Loucy (cell line): ENCODE measurements around the gene SH3RF3.

ENCODE experiments used
- H2AFZ ChIP-seq: fragments of 200-600 bp; sonication (generic); 2 replicates; pipeline ENCODE4 v1.6.0; 2016; ENCODE audit warnings: antibody characterized with exemption, mild to moderate bottlenecking, low read length, moderate library complexity
- H3F3A ChIP-seq: fragments of 200-600 bp; 2 replicates; pipeline ENCODE4 v1.6.0; 2016; ENCODE audit warnings: antibody characterized with exemption, low read depth, mild to moderate bottlenecking
- H3K27me3 ChIP-seq: fragments of 200-600 bp; sonication (generic); 2 replicates; pipeline ENCODE4 v1.6.1; 2014; ENCODE audit warnings: low read length, mild to moderate bottlenecking; ENCODE audit not compliant: insufficient read depth, poor library complexity, severe bottlenecking
- H3K36me3 ChIP-seq: fragments of 200-600 bp; sonication (generic); 2 replicates; pipeline ENCODE4 v1.6.1; 2016; ENCODE audit warnings: low read length; ENCODE audit not compliant: insufficient read depth
- H3K4me1 ChIP-seq: fragments of 200-600 bp; sonication (generic); 2 replicates; pipeline ENCODE4 v1.5.1; 2014; ENCODE audit warnings: low read length, mild to moderate bottlenecking; ENCODE audit not compliant: insufficient read depth, poor library complexity, severe bottlenecking
- H3K4me2 ChIP-seq: fragments of 200-600 bp; sonication (generic); 2 replicates; pipeline ENCODE4 v1.6.0; 2014; ENCODE audit warnings: antibody characterized with exemption, low read length, low read depth, mild to moderate bottlenecking; ENCODE audit not compliant: poor library complexity, severe bottlenecking
- H3K4me3 ChIP-seq: fragments of 200-600 bp; sonication (generic); 2 replicates; pipeline ENCODE4 v1.5.1; 2014; ENCODE audit warnings: low read length, mild to moderate bottlenecking, mixed read lengths; ENCODE audit not compliant: poor library complexity, severe bottlenecking
- H3K79me2 ChIP-seq: fragments of 200-600 bp; sonication (generic); 2 replicates; pipeline ENCODE4 v1.6.1; 2014; ENCODE audit warnings: low read length; ENCODE audit not compliant: insufficient read depth
- H3K9ac ChIP-seq: fragments of 200-600 bp; sonication (generic); 2 replicates; pipeline ENCODE4 v1.6.0; 2014; ENCODE audit warnings: mild to moderate bottlenecking, low read depth, low read length, moderate library complexity; ENCODE audit not compliant: poor library complexity, severe bottlenecking
- H3K9me2 ChIP-seq: fragments of 200-600 bp; sonication (generic); replicated peaks from 2 replicates; pipeline ENCODE4 v1.6.1; 2016; ENCODE audit warnings: low read depth, low read length, mixed read lengths
- H3K9me3 ChIP-seq: fragments of 200-600 bp; sonication (generic); 2 replicates; pipeline ENCODE4 v1.6.1; 2014; ENCODE audit warnings: mild to moderate bottlenecking, antibody characterized with exemption, low read length, low read depth; ENCODE audit not compliant: insufficient read depth
- H4K20me1 ChIP-seq: fragments of 200-600 bp; sonication (generic); 2 replicates; pipeline ENCODE4 v1.6.0; 2014; ENCODE audit warnings: antibody characterized with exemption, low read length, mild to moderate bottlenecking; ENCODE audit not compliant: insufficient read depth, poor library complexity, severe bottlenecking
- EZH2phosphoT487 ChIP-seq: fragments of 200-600 bp; IDR thresholded peaks from 2 replicates; pipeline ENCODE4 v1.6.1; 2018; ENCODE audit warnings: antibody characterized with exemption, mild to moderate bottlenecking, moderate library complexity, borderline replicate concordance
- TF ChIP-seq, protein P1 (sequence below): fragments of 200-600 bp; sonication (generic); conservative IDR thresholded peaks from 2 replicates; pipeline ENCODE4 v1.5.1; 2014; ENCODE audit warnings: mild to moderate bottlenecking, antibody characterized with exemption, low read length

SH3RF3 gene

DNA sequence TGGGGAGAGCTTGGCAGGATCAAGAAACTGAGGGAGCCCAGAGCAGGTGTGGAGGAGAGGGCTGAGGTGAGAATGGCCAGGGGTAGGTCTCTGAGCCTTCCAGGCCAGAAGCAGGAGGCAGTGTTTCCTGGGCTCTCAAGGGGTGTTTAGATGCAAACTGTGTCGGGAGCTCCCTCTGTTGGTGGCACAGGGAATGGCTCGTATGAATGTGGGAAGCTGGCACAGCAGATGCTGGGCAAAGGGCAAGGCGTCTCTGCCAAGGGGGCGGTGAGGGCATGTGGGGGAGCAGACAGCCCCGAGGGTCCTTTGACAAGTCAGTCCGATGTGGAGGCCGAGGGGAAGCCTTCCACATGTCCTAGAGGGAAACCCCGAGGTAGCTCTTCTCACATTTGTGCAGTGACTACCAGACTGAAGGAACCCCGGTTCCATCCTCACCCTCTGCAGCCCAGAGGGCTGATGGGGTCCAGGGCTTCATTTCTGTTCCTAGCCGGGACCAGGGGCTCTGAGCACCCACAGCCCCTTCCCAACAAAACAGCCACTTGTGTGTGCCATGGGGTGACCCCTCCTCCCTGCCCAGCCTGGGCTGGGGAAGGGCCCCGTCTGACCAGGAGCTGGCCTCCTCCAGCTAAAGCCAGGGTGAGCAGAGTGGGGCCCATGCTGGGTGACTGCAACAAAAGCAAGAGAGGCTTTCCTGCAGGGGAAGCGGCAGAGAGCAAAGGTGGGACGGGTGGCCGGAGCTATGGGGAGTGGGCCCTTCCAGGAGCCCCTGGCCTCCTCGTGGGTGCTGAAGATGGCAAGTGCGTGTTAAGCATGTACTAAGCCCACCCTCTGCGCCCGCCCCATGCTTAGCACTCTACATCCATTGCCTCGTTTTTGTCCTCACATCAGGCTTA is 381.4 kb downstream of the SH3RF3 start:
- no peaks in the 10 kb centered on the region for H3K27me3 ChIP-seq
- no peaks in the 10 kb centered on the region for H3K9me3 ChIP-seq
- no peak overlapping the region for H2AFZ ChIP-seq
- TF ChIP-seq EZH2phosphoT487 = no peak
- TF ChIP-seq, protein P1, sequence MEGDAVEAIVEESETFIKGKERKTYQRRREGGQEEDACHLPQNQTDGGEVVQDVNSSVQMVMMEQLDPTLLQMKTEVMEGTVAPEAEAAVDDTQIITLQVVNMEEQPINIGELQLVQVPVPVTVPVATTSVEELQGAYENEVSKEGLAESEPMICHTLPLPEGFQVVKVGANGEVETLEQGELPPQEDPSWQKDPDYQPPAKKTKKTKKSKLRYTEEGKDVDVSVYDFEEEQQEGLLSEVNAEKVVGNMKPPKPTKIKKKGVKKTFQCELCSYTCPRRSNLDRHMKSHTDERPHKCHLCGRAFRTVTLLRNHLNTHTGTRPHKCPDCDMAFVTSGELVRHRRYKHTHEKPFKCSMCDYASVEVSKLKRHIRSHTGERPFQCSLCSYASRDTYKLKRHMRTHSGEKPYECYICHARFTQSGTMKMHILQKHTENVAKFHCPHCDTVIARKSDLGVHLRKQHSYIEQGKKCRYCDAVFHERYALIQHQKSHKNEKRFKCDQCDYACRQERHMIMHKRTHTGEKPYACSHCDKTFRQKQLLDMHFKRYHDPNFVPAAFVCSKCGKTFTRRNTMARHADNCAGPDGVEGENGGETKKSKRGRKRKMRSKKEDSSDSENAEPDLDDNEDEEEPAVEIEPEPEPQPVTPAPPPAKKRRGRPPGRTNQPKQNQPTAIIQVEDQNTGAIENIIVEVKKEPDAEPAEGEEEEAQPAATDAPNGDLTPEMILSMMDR = peak; percentile 94
- no peaks in the 10 kb centered on the region for H4K20me1 ChIP-seq
- H3K4me2 ChIP-seq = no peak overlapping the region
- H3K36me3 ChIP-seq = no peaks in the 10 kb centered on the region
- no peaks in the 10 kb centered on the region for H3K9me2 ChIP-seq
- H3K79me2 ChIP-seq = no peaks in the 10 kb centered on the region
- peaks cover 47% of the 10 kb centered on the region for H3K4me1 ChIP-seq
- no peaks in the 10 kb centered on the region for H3F3A ChIP-seq
- no peak overlapping the region for H3K4me3 ChIP-seq
- no peak overlapping the region for H3K9ac ChIP-seq

DNA sequence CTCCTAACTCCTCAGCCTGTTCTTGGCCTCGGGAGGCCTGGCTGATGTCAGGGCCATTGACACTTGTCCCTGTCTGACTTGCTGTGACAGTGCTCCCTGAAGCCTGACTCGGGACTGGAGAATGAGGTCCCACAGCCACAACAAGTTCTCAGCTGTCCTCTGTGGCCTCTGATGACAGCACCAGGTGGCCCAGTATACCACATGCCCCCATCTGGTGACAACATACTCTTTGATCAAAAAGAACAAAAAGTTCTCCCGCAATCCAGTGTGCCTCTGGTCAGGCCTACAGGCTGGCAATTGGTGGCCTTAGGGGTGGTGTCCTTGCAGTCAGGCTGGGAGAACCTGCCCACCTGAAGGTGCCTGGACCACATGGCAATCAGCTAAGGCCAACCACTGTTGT is 382.2 kb downstream of the SH3RF3 start:
- Histone ChIP-seq H3K9ac (no peak overlapping the region), H3K4me3 (no peak overlapping the region), H4K20me1 (no peaks in the 10 kb centered on the region), H3K9me3 (no peaks in the 10 kb centered on the region), H3K4me2 (no peak overlapping the region), H2AFZ (no peak overlapping the region), H3K4me1 (peaks cover 41% of the 10 kb centered on the region), H3F3A (no peaks in the 10 kb centered on the region), H3K79me2 (no peaks in the 10 kb centered on the region), H3K9me2 (no peaks in the 10 kb centered on the region), H3K36me3 (no peaks in the 10 kb centered on the region), H3K27me3 (no peaks in the 10 kb centered on the region)
- TF ChIP-seq, protein P1 = no peak
- TF ChIP-seq EZH2phosphoT487 = no peak

DNA sequence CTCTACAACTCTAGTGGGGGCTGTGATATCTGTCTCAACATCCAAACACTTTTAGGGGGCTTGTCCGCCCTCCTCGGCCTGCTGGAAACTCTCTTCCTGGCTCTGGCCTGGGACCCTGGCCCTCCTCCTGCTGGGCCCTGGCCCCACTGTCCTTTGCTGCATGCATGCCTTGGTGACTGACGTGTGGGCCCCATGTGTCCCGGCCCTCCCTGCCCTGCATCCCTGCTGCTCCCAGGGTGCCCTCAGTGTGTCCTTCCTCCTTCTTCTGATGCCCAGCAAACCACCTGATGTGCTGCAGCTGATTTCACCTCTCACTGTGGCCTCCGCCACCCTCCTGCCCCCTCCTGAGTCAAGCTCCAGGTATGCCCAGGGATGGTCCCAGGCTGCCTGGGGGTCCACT is 383.1 kb downstream of the SH3RF3 start:
- Histone ChIP-seq H3K4me2 (no peak overlapping the region), H3K36me3 (no peaks in the 10 kb centered on the region), H3K27me3 (no peaks in the 10 kb centered on the region), H3K4me3 (no peak overlapping the region), H3K4me1 (peaks cover 32% of the 10 kb centered on the region), H3K9me3 (no peaks in the 10 kb centered on the region), H3K79me2 (no peaks in the 10 kb centered on the region), H2AFZ (no peak overlapping the region), H4K20me1 (no peaks in the 10 kb centered on the region), H3F3A (no peaks in the 10 kb centered on the region), H3K9ac (no peak overlapping the region), H3K9me2 (no peaks in the 10 kb centered on the region)
- TF ChIP-seq, protein P1 = no peak
- TF ChIP-seq EZH2phosphoT487 = no peak
